Activated CD4-positive, alpha-beta T cell treated with anti-CD3 and anti-CD28 coated beads for 1 hour (primary cell): ENCODE results near the gene LBX2.

Experiments used
- DNase-seq: peaks from one replicate; pipeline ENCODE4 v3.0.0-alpha.2; 2020

The LBX2 gene

DNA sequence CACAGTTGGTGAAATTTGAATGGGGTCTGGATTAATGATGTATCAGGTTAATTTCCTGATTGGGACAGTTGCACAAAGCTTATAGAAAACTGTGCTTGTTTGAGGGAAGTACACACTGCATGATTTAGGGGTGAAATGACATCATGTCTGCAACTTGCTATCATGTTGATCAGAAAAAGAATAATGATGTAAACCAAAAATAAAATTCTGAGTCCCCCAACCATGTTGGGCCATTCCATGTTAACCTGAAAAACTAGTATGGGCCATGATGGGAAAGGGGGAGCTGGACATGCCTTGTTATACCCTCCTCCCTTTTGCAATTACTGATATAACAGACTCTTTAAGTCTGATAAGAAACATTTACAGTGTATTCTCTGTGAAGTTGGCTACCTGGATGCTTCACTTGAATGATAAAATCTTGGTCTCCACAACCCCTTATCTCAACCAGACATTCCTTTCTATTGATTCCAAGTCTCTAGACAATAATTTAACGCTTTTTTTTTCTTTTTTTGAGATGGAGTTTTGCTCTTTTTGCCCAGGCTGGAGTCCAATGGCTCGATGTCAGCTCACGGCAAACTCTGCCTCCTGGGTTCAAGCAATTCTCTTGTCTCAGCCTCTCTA lies 48.7 kb downstream of the LBX2 start:
- DNase-seq: no peak

- no peak for DNase-seq
Measured at GRCh38 chr2:74448771-74449170, 50.6 kb downstream of the LBX2 start.
